ENCODE data around the gene NRAP.

NRAP gene

DNA sequence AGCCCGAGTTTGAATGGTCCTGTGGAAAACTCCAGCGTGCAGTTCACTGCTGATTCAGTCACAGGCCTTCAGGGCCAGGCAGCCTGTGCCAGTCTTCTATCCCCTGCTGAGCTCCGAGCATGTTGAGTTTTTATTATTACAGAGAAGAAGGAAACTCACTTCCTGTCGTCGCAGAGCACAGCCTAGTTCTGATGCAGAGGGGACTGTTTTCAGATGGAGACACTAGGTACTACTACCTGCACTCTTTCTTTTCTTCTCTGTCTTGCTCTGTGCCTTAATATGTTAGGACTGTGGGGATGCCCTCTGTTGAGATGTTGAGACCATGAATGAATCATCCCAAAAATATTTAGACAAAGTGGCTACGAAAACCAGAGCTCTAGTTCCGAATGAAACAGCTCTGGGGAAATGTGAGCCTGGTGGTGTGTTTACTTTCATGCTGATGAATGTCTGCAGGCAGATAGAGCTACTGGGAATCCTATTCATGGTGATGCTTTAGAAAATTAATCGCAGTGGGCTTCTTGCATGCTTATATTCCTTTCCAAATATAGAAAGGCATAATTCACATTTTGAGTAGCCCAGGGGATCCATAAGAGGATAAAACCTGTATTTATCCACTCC lies 45.5 kb upstream of the NRAP start:
- no peak for TF ChIP-seq CTCF (IDR thresholded peaks at IDR 0.05; ENCODE audit: insufficient read depth, low read length, poor library complexity, severe bottlenecking)
- H3K4me3 ChIP-seq (replicated peaks; ENCODE audit: low read depth, low read length) = no peak overlapping the region
- DNase-seq (ENCODE audit: extremely low read depth, insufficient read length) = no peak
- H3K27me3 ChIP-seq (replicated peaks; ENCODE audit: control insufficient read depth, insufficient read depth, low read length) = no peaks in the 10 kb centered on the region
- peaks cover 5% of the 10 kb centered on the region for H3K36me3 ChIP-seq (ENCODE audit: control insufficient read depth, insufficient read depth, low read length)

DNA sequence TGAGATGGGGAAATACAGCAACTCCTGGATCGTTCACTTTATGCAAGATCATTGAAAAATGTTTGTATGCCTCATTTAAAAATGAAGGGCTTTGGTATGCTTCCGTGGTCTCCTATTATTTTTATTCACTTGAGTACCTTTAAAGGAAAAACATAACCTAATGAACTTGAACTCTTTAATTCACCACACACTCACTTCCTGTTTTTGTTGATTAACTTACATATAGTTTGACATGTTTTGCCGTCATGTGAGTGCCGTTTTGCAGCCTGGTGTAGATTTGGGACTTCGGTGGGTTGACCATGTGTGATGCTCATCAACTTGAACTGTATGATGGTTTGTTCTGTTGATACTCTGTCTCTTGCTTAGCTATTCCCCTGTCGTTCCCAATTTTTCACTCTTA lies 44.8 kb upstream of the NRAP start:
- peaks cover 5% of the 10 kb centered on the region for H3K36me3 ChIP-seq (ENCODE audit: control insufficient read depth, insufficient read depth, low read length)
- no peaks in the 10 kb centered on the region for H3K27me3 ChIP-seq (replicated peaks; ENCODE audit: control insufficient read depth, insufficient read depth, low read length)
- no peak for TF ChIP-seq CTCF (IDR thresholded peaks at IDR 0.05; ENCODE audit: insufficient read depth, low read length, poor library complexity, severe bottlenecking)
- H3K4me3 ChIP-seq (replicated peaks; ENCODE audit: low read depth, low read length) = no peak overlapping the region
- DNase-seq (ENCODE audit: extremely low read depth, insufficient read length) = no peak

DNA sequence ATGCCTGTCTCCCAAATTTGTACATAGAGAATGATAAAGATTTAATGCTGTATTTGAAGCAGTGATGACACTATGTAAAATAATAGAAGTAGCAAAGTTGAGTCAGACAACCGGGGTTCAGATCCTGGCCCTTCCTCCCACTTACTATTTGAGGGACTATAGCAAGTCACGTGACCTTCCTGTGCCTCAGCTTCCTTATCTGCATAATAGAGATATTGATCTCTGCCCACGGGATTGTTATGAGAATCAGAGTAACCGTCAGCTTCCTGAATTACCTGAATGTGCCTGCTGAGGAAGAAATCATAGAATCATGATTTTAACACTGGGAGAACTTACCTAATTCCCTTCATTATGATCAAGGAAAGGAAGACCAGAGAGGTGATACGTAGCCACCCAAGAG lies 42.8 kb upstream of the NRAP start:
- DNase-seq (ENCODE audit: extremely low read depth, insufficient read length) = no peak

GRCh38 chr10:113705344-113705652 lies 41.5 kb upstream of the NRAP start:
- H3K36me3 ChIP-seq (ENCODE audit: control insufficient read depth, insufficient read depth, low read length) = peaks cover 4% of the 10 kb centered on the region
- H3K4me3 ChIP-seq (replicated peaks; ENCODE audit: low read depth, low read length) = no peak overlapping the region
- no peak for TF ChIP-seq CTCF (IDR thresholded peaks at IDR 0.05; ENCODE audit: insufficient read depth, low read length, poor library complexity, severe bottlenecking)
- no peak for DNase-seq (ENCODE audit: extremely low read depth, insufficient read length)
- H3K27me3 ChIP-seq (replicated peaks; ENCODE audit: control insufficient read depth, insufficient read depth, low read length) = no peaks in the 10 kb centered on the region

More for the DNA sequence above, 42.8 kb upstream of the NRAP start:
- no peak for TF ChIP-seq CTCF (IDR thresholded peaks at IDR 0.05; ENCODE audit: insufficient read depth, low read length, poor library complexity, severe bottlenecking)
- Histone ChIP-seq H3K4me3 (replicated peaks; ENCODE audit: low read depth, low read length) (no peak overlapping the region), H3K27me3 (replicated peaks; ENCODE audit: control insufficient read depth, insufficient read depth, low read length) (no peaks in the 10 kb centered on the region), H3K36me3 (ENCODE audit: control insufficient read depth, insufficient read depth, low read length) (peaks cover 5% of the 10 kb centered on the region)

DNA sequence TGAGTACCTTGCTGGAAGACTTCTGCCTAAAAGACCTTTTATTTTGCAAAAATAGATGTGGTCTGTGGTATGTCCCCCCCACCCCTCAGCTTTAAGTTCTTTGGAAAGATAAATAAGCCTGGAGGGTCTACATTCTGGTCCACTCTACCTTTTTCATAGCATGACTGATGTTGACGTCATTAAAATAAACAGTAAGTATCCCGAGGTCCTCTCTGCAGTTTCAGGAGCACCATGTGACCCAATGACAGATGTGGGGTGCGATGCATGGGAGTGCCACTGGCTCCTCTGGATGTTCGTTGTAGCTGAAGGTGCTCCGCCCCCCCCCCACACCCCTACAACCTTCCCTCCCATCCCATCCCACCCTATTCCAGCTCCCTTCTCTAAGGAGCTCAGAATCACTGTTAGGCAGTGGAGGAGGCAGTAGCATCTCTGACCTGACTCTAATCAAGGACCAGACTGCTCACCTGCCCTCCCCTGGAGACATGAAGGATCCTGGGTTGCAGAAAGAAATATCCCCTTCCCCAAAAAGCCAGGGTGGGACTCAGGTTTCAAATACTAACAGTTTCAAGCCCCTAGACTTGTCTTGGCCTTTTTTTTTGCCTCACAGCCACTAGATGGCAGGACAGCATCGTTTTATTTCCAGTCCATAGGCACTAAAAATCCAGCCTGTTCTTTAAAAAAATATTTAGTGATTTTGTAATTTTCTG lies 40.9 kb upstream of the NRAP start:
- Histone ChIP-seq H3K27me3 (replicated peaks; ENCODE audit: control insufficient read depth, insufficient read depth, low read length) (no peaks in the 10 kb centered on the region), H3K36me3 (ENCODE audit: control insufficient read depth, insufficient read depth, low read length) (peaks cover 4% of the 10 kb centered on the region), H3K4me3 (replicated peaks; ENCODE audit: low read depth, low read length) (no peak overlapping the region)
- peak; percentile 66 for TF ChIP-seq CTCF (IDR thresholded peaks at IDR 0.05; ENCODE audit: insufficient read depth, low read length, poor library complexity, severe bottlenecking)
- no peak for DNase-seq (ENCODE audit: extremely low read depth, insufficient read length)
